GM23248 (cell line): ENCODE results near the gene AGO4. TPM values are rescaled to one million over a fixed set of nuclear protein-coding genes. Genes with fewer than 3 reads are reported as not detected.
"Not testable (repeated sequence)": the region's sequence is repeated elsewhere in the genome, so short reads cannot be mapped to it uniquely, and the experiment has no call there.

Experiments used
- DNase-seq: peaks from one replicate; pipeline ENCODE4 v3.0.0-alpha.2; 2015
- H2AFZ ChIP-seq: fragments of 200-600 bp; sonication (generic); 2 replicates; pipeline ENCODE4 v1.6.1; 2016; ENCODE audit warnings: antibody characterized with exemption
- H3F3A ChIP-seq: fragments of 200-600 bp; sonication (generic); 2 replicates; pipeline ENCODE4 v1.6.1; 2016; ENCODE audit warnings: mild to moderate bottlenecking, antibody characterized with exemption, mixed run types; ENCODE audit not compliant: insufficient read depth
- H3K27ac ChIP-seq: fragments of 200-600 bp; sonication (generic); 2 replicates; pipeline ENCODE4 v1.5.1; 2016; ENCODE audit warnings: mild to moderate bottlenecking
- H3K27me3 ChIP-seq: fragments of 200-600 bp; sonication (generic); replicated peaks from 2 replicates; pipeline ENCODE4 v1.6.1; 2016; ENCODE audit warnings: mild to moderate bottlenecking; ENCODE audit not compliant: insufficient read depth
- H3K36me3 ChIP-seq: fragments of 200-600 bp; sonication (generic); 2 replicates; pipeline ENCODE4 v1.6.1; 2016; ENCODE audit warnings: low read depth, mild to moderate bottlenecking
- H3K4me1 ChIP-seq: fragments of 200-600 bp; sonication (generic); 2 replicates; pipeline ENCODE4 v1.6.1; 2016; ENCODE audit warnings: mild to moderate bottlenecking; ENCODE audit not compliant: insufficient read depth
- H3K4me2 ChIP-seq: fragments of 200-600 bp; sonication (generic); one replicate; pipeline ENCODE4 v1.6.1; 2016; ENCODE audit warnings: mild to moderate bottlenecking; ENCODE audit not compliant: unreplicated experiment
- H3K4me3 ChIP-seq: fragments of 200-600 bp; sonication (generic); 2 replicates; pipeline ENCODE4 v1.5.1; 2016; ENCODE audit warnings: mild to moderate bottlenecking
- H3K79me2 ChIP-seq: fragments of 200-600 bp; sonication (generic); 2 replicates; pipeline ENCODE4 v1.6.1; 2016; ENCODE audit warnings: mild to moderate bottlenecking; ENCODE audit not compliant: insufficient read depth
- H3K9ac ChIP-seq: fragments of 200-600 bp; sonication (generic); 2 replicates; pipeline ENCODE4 v1.6.1; 2016; ENCODE audit warnings: mild to moderate bottlenecking
- H3K9me2 ChIP-seq: fragments of 200-600 bp; sonication (generic); 2 replicates; pipeline ENCODE4 v1.6.1; 2016; ENCODE audit warnings: mixed run types, mild to moderate bottlenecking, moderate library complexity; ENCODE audit not compliant: insufficient read depth
- H3K9me3 ChIP-seq: fragments of 200-600 bp; sonication (generic); one replicate; pipeline ENCODE4 v1.6.1; 2017; ENCODE audit warnings: low read depth
- H4K20me1 ChIP-seq: fragments of 200-600 bp; sonication (generic); 2 replicates; pipeline ENCODE4 v1.6.0; 2016; ENCODE audit not compliant: insufficient read depth
- EZH2 ChIP-seq: fragments of 200-600 bp; sonication (generic); IDR thresholded peaks from 2 replicates; pipeline ENCODE4 v1.6.1; 2018; ENCODE audit warnings: antibody characterized with exemption, mild to moderate bottlenecking; ENCODE audit not compliant: insufficient read depth, poor library complexity, severe bottlenecking
- EZH2phosphoT487 ChIP-seq: fragments of 200-600 bp; sonication (generic); IDR thresholded peaks from 2 replicates; pipeline ENCODE4 v1.6.1; 2018; ENCODE audit warnings: antibody characterized with exemption, moderate library complexity, mild to moderate bottlenecking, low read depth; ENCODE audit not compliant: insufficient read depth
- WGBS, 2 experiments: methylation state at CpG; one replicate each; pipeline ENCODE4 v1.1.6; 2015 to 2017; ENCODE audit warnings: low lambda C conversion rate in 2 of 2, low coverage in 1 of 2; ENCODE audit errors: missing lambda C conversion rate in 2 of 2; 5-methylcytosine and 5-hydroxymethylcytosine counted together
- in situ Hi-C: fragments of 300-500 bp; cut with MboI; formaldehyde crosslinking; loops from 2 replicates; pipeline ENCODE4 v1.15.0; 2020
- polyA plus RNA-seq: library from polyadenylated mRNA; unstranded; fragments of >200 nt; fragmentation: Nextera tagmentation; extraction: Ambion mirVana; gene quantifications from 2 replicates; pipeline ENCODE4 v1.2.1, GENCODE V29; 2016
- total RNA-seq: library from RNA; depleted of rRNA; stranded (reverse); fragments of >200 nt; shearing (Covaris generic); gene quantifications from 2 replicates; pipeline ENCODE4 v1.2.3, GENCODE V29; 2014

Gene AGO4
- total and polyA plus RNA-seq, 2 experiments from 2014 or later = 4.4 to 6.4 TPM

DNA sequence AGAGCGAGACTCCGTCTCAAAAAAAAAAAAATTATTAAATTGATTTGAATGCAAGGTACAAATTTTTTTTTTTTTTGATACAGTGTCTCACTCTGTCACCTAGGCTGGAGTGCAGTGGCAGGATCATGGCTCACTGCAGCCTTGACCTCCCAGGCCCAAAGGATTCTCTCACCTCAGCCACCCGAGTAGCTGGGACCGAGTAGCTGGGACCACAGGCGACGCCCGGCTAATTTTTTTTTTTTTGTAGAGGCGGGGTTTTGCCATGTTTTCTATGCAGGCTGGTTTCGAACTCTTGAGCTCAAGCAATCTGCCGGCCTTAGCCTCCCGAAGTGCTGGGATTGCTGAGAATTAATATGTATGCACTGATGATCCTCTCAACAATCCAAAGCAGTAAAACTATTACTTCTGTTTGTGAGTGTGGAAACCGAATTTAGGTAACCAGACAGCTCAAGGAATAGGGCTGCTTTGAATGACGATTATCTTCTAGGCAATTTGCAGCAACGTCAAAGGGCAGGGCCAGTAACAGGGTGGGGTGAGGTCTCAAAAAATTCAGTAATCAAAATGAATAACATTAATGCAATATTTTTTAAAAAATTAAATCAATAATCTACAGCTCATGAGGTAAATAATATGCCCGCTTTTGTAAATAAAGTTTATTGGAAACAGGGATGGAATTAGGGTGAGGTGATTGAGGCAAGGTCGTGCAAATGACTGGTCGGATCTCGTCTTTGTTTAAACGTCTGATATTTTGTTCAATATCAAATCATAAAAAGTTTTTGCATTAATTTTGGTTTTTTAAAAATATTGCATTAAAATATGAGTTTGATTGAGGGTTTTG lies 39.2 kb upstream of the AGO4 start:
- Histone ChIP-seq H3F3A (no peaks in the 10 kb centered on the region), H3K9me3 (no peaks in the 10 kb centered on the region), H3K36me3 (no peaks in the 10 kb centered on the region), H3K4me2 (peak overlapping the region; percentile 91), H3K79me2 (peaks cover 27% of the 10 kb centered on the region), H4K20me1 (no peaks in the 10 kb centered on the region), H3K27ac (peak overlapping the region; percentile 42), H2AFZ (peak overlapping the region; percentile 93), H3K4me1 (0 out of 2 replicates have a peak, but pooled peaks cover 8% of the 10 kb centered on the region), H3K9ac (peak overlapping the region; percentile 76), H3K9me2 (no peaks in the 10 kb centered on the region), H3K4me3 (peak overlapping the region; percentile 87), H3K27me3 (no peaks in the 10 kb centered on the region)
- no peak for TF ChIP-seq EZH2
- TF ChIP-seq EZH2phosphoT487 = no peak
- in situ Hi-C loops = no loop called here
- WGBS, 2 experiments = 44 to 45% methylated on average over 19 of the region's 19 CpGs
- DNase-seq = peak; percentile 18

DNA sequence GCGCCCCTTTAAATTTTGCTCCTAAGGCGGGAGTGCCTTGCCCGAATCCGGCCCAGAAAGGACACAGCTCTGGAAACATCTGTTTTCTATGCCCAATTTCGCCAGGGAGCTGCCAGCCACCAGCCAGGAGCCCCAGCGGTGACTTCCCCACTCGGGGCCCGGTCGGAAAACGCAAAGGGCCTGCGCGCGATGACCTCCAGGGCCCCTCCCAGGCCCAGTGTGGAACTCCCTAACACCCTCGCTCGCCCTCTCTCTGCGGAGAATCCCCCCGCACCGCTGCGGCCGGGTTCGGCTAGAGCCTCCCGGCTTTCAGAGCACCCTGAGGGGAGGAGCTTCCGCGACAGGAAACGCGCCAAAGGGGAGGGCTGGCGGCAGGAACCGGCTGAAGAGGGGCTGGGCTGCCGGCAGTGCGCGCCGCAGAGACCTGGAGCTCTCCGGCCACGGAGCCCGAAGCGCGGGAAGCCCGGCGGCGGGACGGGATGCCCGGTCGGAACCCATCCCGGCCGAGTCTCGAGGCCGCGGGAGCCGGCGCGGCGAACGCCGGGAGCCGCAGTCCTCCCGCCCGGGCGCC lies 38.5 kb upstream of the AGO4 start:
- no peaks in the 10 kb centered on the region for H3F3A ChIP-seq
- TF ChIP-seq EZH2 = no peak
- TF ChIP-seq EZH2phosphoT487 = no peak
- no peaks in the 10 kb centered on the region for H3K27me3 ChIP-seq
- WGBS, 2 experiments = 1% methylated on average over 37 to 50 of the region's 58 CpGs
- no peaks in the 10 kb centered on the region for H3K36me3 ChIP-seq
- peak overlapping the region; percentile 76 for H3K9ac ChIP-seq
- no peaks in the 10 kb centered on the region for H4K20me1 ChIP-seq
- H3K27ac ChIP-seq = peak overlapping the region; percentile 42
- peak overlapping the region; percentile 91 for H3K4me2 ChIP-seq
- H3K4me3 ChIP-seq = peak overlapping the region; percentile 87
- no peaks in the 10 kb centered on the region for H3K9me2 ChIP-seq
- peaks cover 27% of the 10 kb centered on the region for H3K79me2 ChIP-seq
- H3K4me1 ChIP-seq = 0 out of 2 replicates have a peak, but pooled peaks cover 8% of the 10 kb centered on the region
- peak; percentile 89 for DNase-seq
- peak overlapping the region; percentile 93 for H2AFZ ChIP-seq
- in situ Hi-C loops = no loop called here
- no peaks in the 10 kb centered on the region for H3K9me3 ChIP-seq

DNA sequence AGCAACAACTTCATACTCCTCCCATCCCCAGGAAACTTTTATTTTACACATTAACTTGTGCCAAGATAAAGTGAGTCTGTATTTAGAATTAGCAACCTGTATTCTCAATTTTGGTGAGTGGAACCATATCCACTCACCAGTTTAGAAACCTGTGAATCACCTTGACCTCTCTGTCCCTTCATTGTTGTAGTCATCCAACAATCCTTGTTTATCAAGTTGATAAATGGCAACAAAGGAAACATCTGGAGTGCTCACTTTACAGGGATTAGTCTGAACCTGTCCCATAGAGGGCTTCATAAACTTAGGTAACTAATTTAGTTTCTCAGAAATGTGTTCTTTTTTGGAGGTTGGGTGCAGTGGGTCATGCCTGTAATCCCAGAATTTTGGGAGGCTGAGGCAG lies 34.1 kb upstream of the AGO4 start:
- Histone ChIP-seq H3K4me1 (0 out of 2 replicates have a peak, but pooled peaks cover 3% of the 10 kb centered on the region), H3K27me3 (no peaks in the 10 kb centered on the region), H3K36me3 (no peaks in the 10 kb centered on the region), H4K20me1 (no peaks in the 10 kb centered on the region), H3K4me3 (no peak overlapping the region), H3K9me3 (no peaks in the 10 kb centered on the region), H3K4me2 (no peak overlapping the region), H3F3A (no peaks in the 10 kb centered on the region), H3K9ac (no peak overlapping the region), H3K27ac (no peak overlapping the region), H2AFZ (no peak overlapping the region), H3K9me2 (no peaks in the 10 kb centered on the region), H3K79me2 (no peaks in the 10 kb centered on the region)
- DNase-seq = no peak
- no peak for TF ChIP-seq EZH2
- TF ChIP-seq EZH2phosphoT487 = no peak
- in situ Hi-C loops = no loop called here

DNA sequence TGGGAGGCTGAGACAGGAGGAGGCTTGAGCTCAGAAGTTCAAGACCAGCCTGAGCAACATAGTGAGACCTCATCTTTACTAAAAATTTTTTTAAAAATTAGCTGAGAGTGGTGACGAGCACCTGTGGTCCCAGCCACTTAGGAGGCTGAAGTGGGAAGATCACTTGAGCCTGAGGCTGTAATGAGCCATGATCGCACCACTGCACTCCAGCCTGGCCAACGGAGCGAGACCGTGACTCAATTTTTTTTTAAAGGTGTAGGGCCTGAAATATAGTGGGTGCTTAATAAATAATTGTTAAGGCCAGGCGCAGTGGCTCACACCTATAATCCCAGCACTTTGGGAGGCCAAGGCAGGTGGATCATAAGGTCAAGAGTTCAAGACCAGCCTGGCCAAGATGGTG lies 31.6 kb upstream of the AGO4 start:
- in situ Hi-C loops, H3K4me2 ChIP-seq, H3K9me3 ChIP-seq, H3K9me2 ChIP-seq, H3K36me3 ChIP-seq, DNase-seq, H3K4me1 ChIP-seq, H2AFZ ChIP-seq, H4K20me1 ChIP-seq, H3F3A ChIP-seq, H3K27ac ChIP-seq, H3K79me2 ChIP-seq, H3K27me3 ChIP-seq, H3K9ac ChIP-seq, H3K4me3 ChIP-seq: not testable (repeated sequence)
- WGBS, 2 experiments = 86 to 91% methylated on average over 6 of the region's 6 CpGs
